Prostate gland (tissue), 2 donors: ENCODE results near the gene OR10H5. TPM values are rescaled to one million over a fixed set of nuclear protein-coding genes. Genes with fewer than 3 reads are reported as not detected.
"Not testable (repeated sequence)": the region's sequence is repeated elsewhere in the genome, so short reads cannot be mapped to it uniquely, and the experiment has no call there.

ENCODE experiments used
- DNase-seq: peaks from one replicate; pipeline ENCODE4 v3.0.0-alpha.2; 2019; ENCODE audit warnings: low spot score
- H3K27ac ChIP-seq, 2 donors: fragments of 200-600 bp; sonication (generic); 2 replicates each; pipeline ENCODE4 v1.5.1; 2017 to 2019
- H3K27me3 ChIP-seq: fragments of 200-600 bp; sonication (generic); replicated peaks from 2 replicates; pipeline ENCODE4 v1.5.1; 2019; ENCODE audit not compliant: insufficient read depth
- H3K36me3 ChIP-seq, 2 donors: fragments of 200-600 bp; sonication (generic); 1 replicate in 1 of 2; 2 replicates in 1 of 2; pipeline versions ENCODE4 v1.5.1 to v1.8.1; 2017 to 2019
- H3K4me1 ChIP-seq: fragments of 200-600 bp; sonication (generic); replicated peaks from 2 replicates; pipeline ENCODE4 v1.5.1; 2019
- H3K4me3 ChIP-seq, 2 donors: fragments of 200-600 bp; sonication (generic); 2 replicates each; pipeline ENCODE4 v1.5.1; 2017 to 2019
- H3K9me3 ChIP-seq: fragments of 200-600 bp; sonication (generic); 2 replicates; pipeline ENCODE4 v1.5.1; 2017
- CTCF ChIP-seq, 4 experiments: fragments of 200-600 bp in 2 of 4; fragments of 450-650 bp in 2 of 4; sonication (generic) in 2 of 4; IDR thresholded peaks; 1 replicate in 3 of 4; 2 replicates in 1 of 4; pipeline ENCODE4 v1.5.1; 2016 to 2019; ENCODE audit warnings: antibody characterized with exemption in 4 of 4, mild to moderate bottlenecking in 2 of 4, moderate library complexity in 2 of 4
- POLR2A ChIP-seq: fragments of 450-650 bp; IDR thresholded peaks from one replicate; pipeline ENCODE4 v1.6.1; 2016; ENCODE audit warnings: antibody characterized with exemption, mild to moderate bottlenecking
- POLR2AphosphoS5 ChIP-seq: sonication (generic); formaldehyde crosslinking; IDR thresholded peaks from one replicate; pipeline ENCODE4 v1.6.1; 2017; ENCODE audit warnings: antibody characterized with exemption
- WGBS: methylation state at CpG from one replicate; pipeline ENCODE4 v1.1.5; 2018; 5-methylcytosine and 5-hydroxymethylcytosine counted together
- intact Hi-C: fragments of 100-400 bp; cut with DNase I; formaldehyde crosslinking; loops from one replicate; pipeline ENCODE4 v1.14.2; 2022
- total RNA-seq, 2 donors: library from RNA; depleted of rRNA; stranded (reverse); fragments of >200 nt; gene quantifications; one replicate each; pipeline ENCODE4 v1.1.0, GENCODE V29; 2016

Gene OR10H5
- total RNA-seq, 2 donors from 2014 or later = not detected

DNA sequence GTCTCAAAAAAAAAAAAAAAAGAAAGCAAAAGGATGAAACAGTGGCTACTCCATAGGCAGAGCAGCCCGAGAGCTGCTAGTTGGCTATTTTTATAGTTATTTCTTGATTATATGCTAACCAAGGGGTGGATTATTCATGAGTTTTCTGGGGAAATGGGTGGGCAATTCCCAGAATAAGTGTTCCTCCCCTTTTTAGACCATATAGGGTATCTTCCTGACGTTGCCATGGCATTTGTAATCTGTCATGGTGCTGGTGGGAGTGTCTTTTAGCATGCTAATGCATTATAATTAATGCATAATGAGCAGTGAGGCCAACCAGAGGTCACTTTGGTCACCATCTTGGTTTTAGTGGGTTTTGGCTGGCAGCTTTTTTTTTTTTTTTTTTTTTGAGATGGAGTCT lies 53.4 kb downstream of the OR10H5 start:
- no peaks in the 10 kb centered on the region for H3K9me3 ChIP-seq
- H3K36me3 ChIP-seq = no peaks in the 10 kb centered on the region
- H3K27me3 ChIP-seq = no peaks in the 10 kb centered on the region
- TF ChIP-seq POLR2AphosphoS5 = no peak
- TF ChIP-seq CTCF (IDR thresholded peaks at IDR 0.05) = no peak
- no peak for TF ChIP-seq POLR2A
- 88% methylated on average over 2 of the region's 2 CpGs for WGBS
- DNase-seq = no peak
- peak overlapping the region; percentile 100 for H3K27ac ChIP-seq
- intact Hi-C loops = no loop called here
- H3K4me1 ChIP-seq = peaks cover 12% of the 10 kb centered on the region
- no peak overlapping the region for H3K4me3 ChIP-seq

- H3K36me3 ChIP-seq = no peaks in the 10 kb centered on the region
- no peak for DNase-seq
- H3K9me3 ChIP-seq = no peaks in the 10 kb centered on the region
- H3K27ac ChIP-seq = no peak overlapping the region
- H3K4me3 ChIP-seq = no peak overlapping the region
- 64% methylated on average over 11 of the region's 11 CpGs for WGBS
- no peak for TF ChIP-seq POLR2A
- H3K4me1 ChIP-seq = peaks cover 12% of the 10 kb centered on the region
- intact Hi-C loops = no loop called here
- H3K27me3 ChIP-seq = no peaks in the 10 kb centered on the region
Measured at GRCh38 chr19:15841875-15842569, 54.6 kb downstream of the OR10H5 start.

DNA sequence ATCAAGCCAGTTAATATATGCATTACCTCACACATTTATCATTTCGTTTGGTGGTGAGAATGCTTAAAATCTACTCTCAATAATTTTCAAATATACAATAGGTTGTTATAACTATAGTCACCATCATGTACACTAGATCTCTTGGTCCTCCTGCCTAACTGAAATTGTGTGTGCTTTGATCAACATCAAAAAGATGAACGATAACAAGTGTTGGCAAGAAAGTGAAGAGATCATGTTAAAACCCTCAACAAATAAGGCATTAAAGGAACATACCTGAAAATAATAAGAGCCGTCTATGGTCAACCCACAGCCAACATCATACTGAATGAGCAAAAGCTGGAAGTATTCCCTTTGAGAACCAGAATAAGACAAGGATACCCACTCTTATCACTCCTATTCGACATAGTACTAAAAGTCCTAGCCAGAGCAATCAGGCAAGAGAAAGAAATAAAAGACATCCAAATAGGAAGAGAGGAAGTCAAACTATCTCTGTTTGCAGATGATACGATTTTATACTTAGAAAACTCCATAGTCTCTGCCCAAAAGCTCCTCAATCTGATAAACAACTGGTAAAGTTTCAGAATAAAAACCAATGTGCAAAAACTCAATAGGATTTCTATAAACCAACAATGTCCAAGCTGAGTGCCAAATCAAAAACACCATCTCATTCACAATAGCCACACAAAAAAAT lies 55.9 kb downstream of the OR10H5 start:
- no peaks in the 10 kb centered on the region for H3K9me3 ChIP-seq
- no peak for DNase-seq
- H3K27me3 ChIP-seq = no peaks in the 10 kb centered on the region
- H3K4me3 ChIP-seq = no peak overlapping the region
- peaks cover 8% of the 10 kb centered on the region for H3K4me1 ChIP-seq
- H3K27ac ChIP-seq = peak overlapping the region; percentile 45 to 54
- H3K36me3 ChIP-seq = no peaks in the 10 kb centered on the region
- intact Hi-C loops = no loop called here
- WGBS = 26% methylated on average over 5 of the region's 5 CpGs
- TF ChIP-seq CTCF (IDR thresholded peaks at IDR 0.05) = no peak
- TF ChIP-seq POLR2AphosphoS5 = peak; percentile 22
- TF ChIP-seq POLR2A = no peak

DNA sequence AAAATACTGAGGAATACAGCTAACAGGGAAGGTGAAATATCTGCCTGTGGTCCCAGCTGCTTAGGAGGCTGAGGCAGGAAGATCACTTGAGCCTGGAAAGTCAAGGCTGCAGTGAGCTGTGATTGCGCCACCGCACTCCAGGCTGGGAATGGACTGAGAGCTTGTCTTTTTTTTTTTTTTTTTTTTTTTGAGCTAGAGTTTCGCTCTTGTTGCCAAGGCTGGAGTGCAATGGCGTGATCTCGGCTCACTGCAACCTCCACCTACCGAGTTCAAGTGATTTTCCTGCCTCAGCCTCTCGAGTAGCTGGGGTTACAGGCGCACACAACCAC lies 56.4 kb downstream of the OR10H5 start:
- H3K4me3 ChIP-seq, H3K9me3 ChIP-seq, H3K27me3 ChIP-seq, H3K36me3 ChIP-seq, DNase-seq, intact Hi-C loops, H3K4me1 ChIP-seq: not testable (repeated sequence)
- H3K27ac ChIP-seq = peak overlapping the region; percentile 45 to 54
- WGBS = 73% methylated on average over 8 of the region's 8 CpGs

- TF ChIP-seq POLR2A (no peak), POLR2AphosphoS5 (no peak), CTCF (IDR thresholded peaks at IDR 0.05) (no peak)
- Histone ChIP-seq H3K9me3 (no peaks in the 10 kb centered on the region), H3K36me3 (no peaks in the 10 kb centered on the region), H3K27ac (no peak overlapping the region), H3K27me3 (no peaks in the 10 kb centered on the region), H3K4me3 (no peak overlapping the region), H3K4me1 (peaks cover 5% of the 10 kb centered on the region)
- 89% methylated on average over 6 of the region's 6 CpGs for WGBS
- intact Hi-C loops = no loop called here
- no peak for DNase-seq
Measured at GRCh38 chr19:15846923-15847322, 59.5 kb downstream of the OR10H5 start.

DNA sequence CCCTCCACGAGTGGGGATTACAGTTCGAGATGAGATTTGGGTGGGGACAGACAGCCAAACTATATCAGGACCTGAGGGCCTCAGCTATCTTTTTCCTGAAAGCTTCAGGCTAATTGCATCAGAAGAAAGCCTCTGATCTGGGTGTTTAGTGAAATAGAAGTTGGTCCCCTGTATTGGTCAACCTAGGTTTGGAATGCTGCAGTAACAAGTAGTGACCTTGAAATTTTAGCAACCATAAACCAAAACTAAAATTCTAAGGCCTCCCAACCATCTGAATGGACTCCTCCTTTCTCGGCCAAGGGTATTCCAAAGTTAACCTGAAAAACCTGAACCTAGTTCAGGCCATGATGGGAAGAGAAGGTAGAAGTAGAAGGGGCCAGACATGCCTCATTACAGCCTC lies 62.9 kb downstream of the OR10H5 start:
- intact Hi-C loops = no loop called here
- Histone ChIP-seq H3K4me3 (no peak overlapping the region), H3K9me3 (no peaks in the 10 kb centered on the region), H3K27ac (no peak overlapping the region), H3K27me3 (no peaks in the 10 kb centered on the region), H3K4me1 (no peaks in the 10 kb centered on the region), H3K36me3 (no peaks in the 10 kb centered on the region)
- DNase-seq = no peak
- TF ChIP-seq CTCF (IDR thresholded peaks at IDR 0.05) (no peak), POLR2AphosphoS5 (no peak), POLR2A (no peak)
- 88% methylated on average over 3 of the region's 3 CpGs for WGBS
